ENCODE data around the gene FOXL2NB.

The FOXL2NB gene

DNA sequence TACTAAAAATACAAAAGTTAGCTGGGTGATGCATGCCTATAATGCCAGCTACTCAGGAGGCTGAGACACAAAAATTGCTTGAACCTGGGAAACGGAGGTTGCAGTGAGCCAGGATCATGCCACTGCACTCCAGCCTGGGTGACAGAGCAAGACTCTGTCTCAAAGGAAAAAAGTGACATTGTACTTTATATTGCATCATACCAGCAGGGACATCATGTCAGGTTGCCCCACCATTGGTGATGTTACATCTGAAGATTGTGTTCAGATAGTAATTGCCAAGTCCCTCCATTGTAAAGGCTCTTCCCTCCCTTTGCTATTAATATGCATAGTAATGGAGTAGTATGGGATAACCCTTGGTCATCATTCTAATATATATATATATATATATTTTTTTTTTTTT is 44.8 kb upstream of the FOXL2NB start:
- DNase-seq (ENCODE audit: extremely low read depth, insufficient read length), result no peak
- no peaks in the 10 kb centered on the region for H3K27me3 ChIP-seq (replicated peaks; ENCODE audit: control insufficient read depth, insufficient read depth, low read length)
- no peaks in the 10 kb centered on the region for H3K36me3 ChIP-seq (ENCODE audit: control insufficient read depth, insufficient read depth, low read length)
- TF ChIP-seq, protein P1, sequence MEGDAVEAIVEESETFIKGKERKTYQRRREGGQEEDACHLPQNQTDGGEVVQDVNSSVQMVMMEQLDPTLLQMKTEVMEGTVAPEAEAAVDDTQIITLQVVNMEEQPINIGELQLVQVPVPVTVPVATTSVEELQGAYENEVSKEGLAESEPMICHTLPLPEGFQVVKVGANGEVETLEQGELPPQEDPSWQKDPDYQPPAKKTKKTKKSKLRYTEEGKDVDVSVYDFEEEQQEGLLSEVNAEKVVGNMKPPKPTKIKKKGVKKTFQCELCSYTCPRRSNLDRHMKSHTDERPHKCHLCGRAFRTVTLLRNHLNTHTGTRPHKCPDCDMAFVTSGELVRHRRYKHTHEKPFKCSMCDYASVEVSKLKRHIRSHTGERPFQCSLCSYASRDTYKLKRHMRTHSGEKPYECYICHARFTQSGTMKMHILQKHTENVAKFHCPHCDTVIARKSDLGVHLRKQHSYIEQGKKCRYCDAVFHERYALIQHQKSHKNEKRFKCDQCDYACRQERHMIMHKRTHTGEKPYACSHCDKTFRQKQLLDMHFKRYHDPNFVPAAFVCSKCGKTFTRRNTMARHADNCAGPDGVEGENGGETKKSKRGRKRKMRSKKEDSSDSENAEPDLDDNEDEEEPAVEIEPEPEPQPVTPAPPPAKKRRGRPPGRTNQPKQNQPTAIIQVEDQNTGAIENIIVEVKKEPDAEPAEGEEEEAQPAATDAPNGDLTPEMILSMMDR (IDR thresholded peaks at IDR 0.05; ENCODE audit: insufficient read depth, low read length, poor library complexity, severe bottlenecking), result no peak
- no peak overlapping the region for H3K4me3 ChIP-seq (replicated peaks; ENCODE audit: low read depth, low read length)

DNA sequence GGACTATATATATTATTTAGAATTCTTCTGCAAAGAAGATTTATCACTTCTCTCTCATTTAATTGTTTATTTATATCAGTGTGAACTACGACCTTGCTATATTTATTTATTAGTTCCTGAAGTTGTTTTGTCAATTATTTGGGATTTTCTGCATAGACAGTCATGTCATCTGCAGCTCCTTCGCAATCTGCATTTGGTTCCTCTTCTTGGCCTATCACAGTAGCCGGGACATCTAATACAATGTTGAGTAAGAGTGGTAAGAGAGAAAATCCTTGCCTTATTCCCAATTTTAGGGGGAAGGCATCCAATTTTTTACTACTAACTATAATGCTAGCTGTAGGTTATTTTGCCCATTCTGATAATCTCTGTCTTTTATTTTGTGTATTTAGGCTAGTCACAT is 39.5 kb upstream of the FOXL2NB start:
- TF ChIP-seq, protein P1 (IDR thresholded peaks at IDR 0.05; ENCODE audit: insufficient read depth, low read length, poor library complexity, severe bottlenecking), result no peak
- no peak overlapping the region for H3K4me3 ChIP-seq (replicated peaks; ENCODE audit: low read depth, low read length)
- H3K36me3 ChIP-seq (ENCODE audit: control insufficient read depth, insufficient read depth, low read length), result no peaks in the 10 kb centered on the region
- no peak for DNase-seq (ENCODE audit: extremely low read depth, insufficient read length)
- H3K27me3 ChIP-seq (replicated peaks; ENCODE audit: control insufficient read depth, insufficient read depth, low read length), result no peaks in the 10 kb centered on the region

DNA sequence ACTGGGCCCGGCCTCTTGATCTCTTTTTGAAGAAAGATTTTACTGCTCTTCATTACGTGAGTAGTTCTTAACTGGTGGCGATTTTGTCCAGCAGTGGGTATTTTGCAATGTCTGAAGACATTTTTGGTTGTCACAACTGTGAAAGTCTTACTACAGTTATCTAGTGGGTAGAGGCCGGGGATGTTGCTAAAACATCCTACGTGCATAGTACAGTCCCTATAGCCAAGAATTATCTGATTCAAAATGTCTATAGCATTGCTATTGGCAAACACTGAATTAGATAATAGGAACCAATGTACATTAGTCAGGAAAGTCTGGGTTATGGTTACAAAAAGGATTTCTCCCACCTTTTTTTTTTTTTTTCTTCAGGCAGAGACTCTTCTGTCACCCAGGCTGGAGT is 38.2 kb upstream of the FOXL2NB start:
- Histone ChIP-seq H3K4me3 (replicated peaks; ENCODE audit: low read depth, low read length) (no peak overlapping the region), H3K36me3 (ENCODE audit: control insufficient read depth, insufficient read depth, low read length) (no peaks in the 10 kb centered on the region), H3K27me3 (replicated peaks; ENCODE audit: control insufficient read depth, insufficient read depth, low read length) (no peaks in the 10 kb centered on the region)
- DNase-seq (ENCODE audit: extremely low read depth, insufficient read length), result no peak
- TF ChIP-seq, protein P1 (IDR thresholded peaks at IDR 0.05; ENCODE audit: insufficient read depth, low read length, poor library complexity, severe bottlenecking), result no peak

DNA sequence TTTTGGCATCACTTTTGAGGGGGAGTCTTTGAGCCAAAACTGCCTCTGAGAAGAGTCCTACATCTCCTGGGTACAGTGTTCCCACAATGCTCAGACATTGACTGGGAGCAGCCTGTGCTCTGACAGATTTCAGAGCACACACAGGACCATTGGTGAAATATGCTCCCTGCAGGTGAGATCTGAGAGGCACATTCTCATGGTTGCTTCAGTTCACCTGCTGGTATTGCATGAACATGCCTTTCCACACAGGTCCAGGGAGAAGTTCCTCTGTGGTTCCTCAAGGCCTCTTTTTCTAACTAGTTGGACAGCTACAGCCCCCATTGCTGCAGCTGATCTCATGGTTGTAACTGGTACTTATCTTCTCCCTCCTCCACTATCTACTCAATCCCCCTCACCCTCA is 37.1 kb upstream of the FOXL2NB start:
- H3K27me3 ChIP-seq (replicated peaks; ENCODE audit: control insufficient read depth, insufficient read depth, low read length), result no peaks in the 10 kb centered on the region; the same call in 1 of the 2 replicates
- no peak overlapping the region for H3K4me3 ChIP-seq (replicated peaks; ENCODE audit: low read depth, low read length)
- H3K36me3 ChIP-seq (ENCODE audit: control insufficient read depth, insufficient read depth, low read length), result no peaks in the 10 kb centered on the region
- TF ChIP-seq, protein P1 (IDR thresholded peaks at IDR 0.05; ENCODE audit: insufficient read depth, low read length, poor library complexity, severe bottlenecking), result no peak
- DNase-seq (ENCODE audit: extremely low read depth, insufficient read length), result no peak

DNA sequence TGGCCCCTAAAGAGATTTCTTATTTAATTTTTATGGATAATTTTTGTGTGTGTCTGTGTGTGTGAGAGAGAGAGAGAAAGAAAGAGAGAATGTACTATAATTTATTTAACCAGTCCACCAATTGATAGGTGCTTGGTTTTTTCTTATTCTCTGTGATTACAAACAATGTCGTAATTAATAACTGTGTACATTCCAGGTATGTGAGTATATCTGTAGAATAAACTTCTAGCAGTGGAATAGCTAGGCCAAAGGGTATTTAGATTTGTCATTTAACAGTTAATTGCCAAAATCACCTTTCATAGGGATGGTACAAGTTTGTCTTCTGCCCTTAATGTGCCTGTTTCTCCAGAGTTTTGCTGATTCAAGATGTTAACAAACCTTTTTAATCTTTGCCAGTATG is 35.4 kb upstream of the FOXL2NB start:
- Histone ChIP-seq H3K27me3 (replicated peaks; ENCODE audit: control insufficient read depth, insufficient read depth, low read length) (no peaks in the 10 kb centered on the region; the same call in 1 of the 2 replicates), H3K4me3 (replicated peaks; ENCODE audit: low read depth, low read length) (no peak overlapping the region), H3K36me3 (ENCODE audit: control insufficient read depth, insufficient read depth, low read length) (no peaks in the 10 kb centered on the region)
- TF ChIP-seq, protein P1 (IDR thresholded peaks at IDR 0.05; ENCODE audit: insufficient read depth, low read length, poor library complexity, severe bottlenecking), result no peak
- no peak for DNase-seq (ENCODE audit: extremely low read depth, insufficient read length)

DNA sequence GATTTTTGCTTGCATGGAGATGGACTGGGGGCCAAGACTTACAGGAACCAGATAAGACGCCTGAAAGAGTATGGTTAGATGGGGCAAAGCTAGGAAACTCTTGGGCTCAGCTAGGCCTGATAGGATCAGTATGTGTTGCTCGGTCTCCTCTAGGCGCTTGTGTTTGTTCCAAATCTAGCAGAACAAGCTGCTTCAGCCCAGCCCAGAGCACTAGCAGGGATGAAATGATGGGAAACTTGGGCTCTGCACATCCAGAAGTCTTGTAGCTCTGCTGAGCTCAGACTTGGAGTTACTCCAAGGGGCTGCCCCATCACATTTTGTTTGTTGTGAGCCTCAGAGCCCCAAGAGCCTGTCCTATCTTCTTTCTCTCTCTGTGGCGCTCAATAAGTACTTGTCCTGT is 34.8 kb upstream of the FOXL2NB start:
- no peak overlapping the region for H3K4me3 ChIP-seq (replicated peaks; ENCODE audit: low read depth, low read length)
- DNase-seq (ENCODE audit: extremely low read depth, insufficient read length), result no peak
- TF ChIP-seq, protein P1 (IDR thresholded peaks at IDR 0.05; ENCODE audit: insufficient read depth, low read length, poor library complexity, severe bottlenecking), result no peak
- H3K36me3 ChIP-seq (ENCODE audit: control insufficient read depth, insufficient read depth, low read length), result no peaks in the 10 kb centered on the region
- H3K27me3 ChIP-seq (replicated peaks; ENCODE audit: control insufficient read depth, insufficient read depth, low read length), result no peaks in the 10 kb centered on the region; the same call in 1 of the 2 replicates
